ENCODE measurements around the gene SYCP2L.

DNA sequence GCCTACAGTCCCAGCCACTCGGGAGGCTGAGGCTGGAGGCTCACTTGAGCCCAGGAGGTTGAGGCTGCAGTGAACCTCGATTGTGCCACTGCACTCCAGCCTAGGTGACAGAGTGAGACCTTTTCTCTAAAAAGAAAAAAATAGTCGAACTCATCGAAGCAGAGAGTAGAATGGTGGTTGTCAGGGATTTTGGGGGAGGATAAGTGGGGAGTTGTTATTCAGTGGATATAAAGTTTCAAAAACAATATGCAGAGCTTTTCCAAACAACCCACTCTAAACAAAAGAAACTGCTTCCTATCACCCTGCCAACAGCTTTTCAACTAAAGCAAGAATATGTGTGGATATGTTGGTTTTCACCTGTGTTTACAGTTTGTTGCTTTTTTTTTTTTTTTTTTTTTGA is 37.0 kb upstream of the SYCP2L start:
- TF ChIP-seq POLR2AphosphoS5 (IDR thresholded peaks at IDR 0.05; ENCODE audit: low read depth): no peak
- TF ChIP-seq JUNB (IDR thresholded peaks at IDR 0.05; ENCODE audit: unreplicated experiment): no peak
- TF ChIP-seq, protein P1, sequence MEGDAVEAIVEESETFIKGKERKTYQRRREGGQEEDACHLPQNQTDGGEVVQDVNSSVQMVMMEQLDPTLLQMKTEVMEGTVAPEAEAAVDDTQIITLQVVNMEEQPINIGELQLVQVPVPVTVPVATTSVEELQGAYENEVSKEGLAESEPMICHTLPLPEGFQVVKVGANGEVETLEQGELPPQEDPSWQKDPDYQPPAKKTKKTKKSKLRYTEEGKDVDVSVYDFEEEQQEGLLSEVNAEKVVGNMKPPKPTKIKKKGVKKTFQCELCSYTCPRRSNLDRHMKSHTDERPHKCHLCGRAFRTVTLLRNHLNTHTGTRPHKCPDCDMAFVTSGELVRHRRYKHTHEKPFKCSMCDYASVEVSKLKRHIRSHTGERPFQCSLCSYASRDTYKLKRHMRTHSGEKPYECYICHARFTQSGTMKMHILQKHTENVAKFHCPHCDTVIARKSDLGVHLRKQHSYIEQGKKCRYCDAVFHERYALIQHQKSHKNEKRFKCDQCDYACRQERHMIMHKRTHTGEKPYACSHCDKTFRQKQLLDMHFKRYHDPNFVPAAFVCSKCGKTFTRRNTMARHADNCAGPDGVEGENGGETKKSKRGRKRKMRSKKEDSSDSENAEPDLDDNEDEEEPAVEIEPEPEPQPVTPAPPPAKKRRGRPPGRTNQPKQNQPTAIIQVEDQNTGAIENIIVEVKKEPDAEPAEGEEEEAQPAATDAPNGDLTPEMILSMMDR (conservative IDR thresholded peaks at IDR 0.05; ENCODE audit: low read depth in 2 of 2): no peak
- no peak for TF ChIP-seq REST (IDR thresholded peaks at IDR 0.05; ENCODE audit: unreplicated experiment)
- no peak for TF ChIP-seq EZH2phosphoT487 (IDR thresholded peaks at IDR 0.05; ENCODE audit: unreplicated experiment)
- TF ChIP-seq EZH2 (IDR thresholded peaks at IDR 0.05; ENCODE audit: low read depth, unreplicated experiment): no peak
- no peak for TF ChIP-seq ZNF331 (CRISPR knock-in tag; IDR thresholded peaks at IDR 0.05; ENCODE audit: low read depth)
- TF ChIP-seq CREB1 (CRISPR knock-in tag; IDR thresholded peaks at IDR 0.05; ENCODE audit: low read depth): no peak
- TF ChIP-seq NANOG (IDR thresholded peaks at IDR 0.05; ENCODE audit: borderline replicate concordance): no peak
- no peak for TF ChIP-seq STAT1 (IDR thresholded peaks at IDR 0.05; ENCODE audit: unreplicated experiment)
- TF ChIP-seq ETS1 (IDR thresholded peaks at IDR 0.05): no peak
- no peak for TF ChIP-seq ZNF462 (CRISPR knock-in tag; IDR thresholded peaks at IDR 0.05)
